Nephron (organoid): ENCODE measurements around the gene PDE4D.

Experiments used
- H3K27ac Mint-ChIP-seq, 3 experiments: 2 replicates each; pipeline ENCODE4 v1.8.0; 2020; ENCODE audit warnings: mixed read lengths in 3 of 3, mild to moderate bottlenecking in 2 of 3, moderate library complexity in 1 of 3
- H3K27me3 Mint-ChIP-seq: 2 replicates; pipeline ENCODE4 v1.8.0; 2021; ENCODE audit warnings: low read depth, mild to moderate bottlenecking, moderate library complexity, mixed read lengths
- H3K36me3 Mint-ChIP-seq: 2 replicates; pipeline ENCODE4 v1.8.0; 2020; ENCODE audit warnings: low read depth, mixed read lengths
- H3K4me1 Mint-ChIP-seq: 2 replicates; pipeline ENCODE4 v1.8.0; 2020; ENCODE audit warnings: mixed read lengths
- H3K4me3 Mint-ChIP-seq, 3 experiments: 2 replicates each; pipeline ENCODE4 v1.8.0; 2020; ENCODE audit warnings: mild to moderate bottlenecking in 3 of 3, mixed read lengths in 3 of 3, moderate library complexity in 2 of 3
- H3K9me3 Mint-ChIP-seq: 2 replicates; pipeline ENCODE4 v1.8.0; 2020; ENCODE audit warnings: mixed read lengths
- CTCF ChIP-seq, 3 experiments: fragments of 200-600 bp; sonication (generic); IDR thresholded peaks; one replicate each; pipeline ENCODE4 v1.5.0; 2021; ENCODE audit warnings: antibody characterized with exemption in 3 of 3; ENCODE audit not compliant: unreplicated experiment in 3 of 3

PDE4D gene

GRCh38 chr5:59008816-59009473, 884.6 kb downstream of the PDE4D start:
- H3K36me3 Mint-ChIP-seq, result peaks cover 37% of the 10 kb centered on the region
- no peak overlapping the region for H3K4me3 Mint-ChIP-seq
- H3K4me1 Mint-ChIP-seq, result peaks cover 9% of the 10 kb centered on the region
- no peak overlapping the region for H3K27ac Mint-ChIP-seq
- no peaks in the 10 kb centered on the region for H3K27me3 Mint-ChIP-seq
- peaks cover 33% of the 10 kb centered on the region for H3K9me3 Mint-ChIP-seq
- TF ChIP-seq CTCF (IDR thresholded peaks at IDR 0.05; ENCODE audit: unreplicated experiment in 3 of 3), result no peak

- H3K36me3 Mint-ChIP-seq, result peaks cover 23% of the 10 kb centered on the region
- no peaks in the 10 kb centered on the region for H3K27me3 Mint-ChIP-seq
- TF ChIP-seq CTCF (IDR thresholded peaks at IDR 0.05; ENCODE audit: unreplicated experiment in 3 of 3), result peak; percentile 48 to 60 (median 54)
- no peak overlapping the region for H3K27ac Mint-ChIP-seq
- H3K4me3 Mint-ChIP-seq, result no peak overlapping the region
- peaks cover 19% of the 10 kb centered on the region for H3K9me3 Mint-ChIP-seq
- H3K4me1 Mint-ChIP-seq, result peaks cover 18% of the 10 kb centered on the region
Observed at GRCh38 chr5:59007460-59008063, 886.0 kb downstream of the PDE4D start.

- peaks cover 32% of the 10 kb centered on the region for H3K4me1 Mint-ChIP-seq
- no peaks in the 10 kb centered on the region for H3K27me3 Mint-ChIP-seq
- H3K9me3 Mint-ChIP-seq, result peaks cover 5% of the 10 kb centered on the region
- H3K4me3 Mint-ChIP-seq, result no peak overlapping the region
- peak overlapping the region in 1 of 3 experiments; percentile 14 for H3K27ac Mint-ChIP-seq
- H3K36me3 Mint-ChIP-seq, result peaks cover 8% of the 10 kb centered on the region
- no peak for TF ChIP-seq CTCF (IDR thresholded peaks at IDR 0.05; ENCODE audit: unreplicated experiment in 3 of 3)
Observed at GRCh38 chr5:59005934-59006701, 887.4 kb downstream of the PDE4D start.

- no peak overlapping the region for H3K27ac Mint-ChIP-seq
- H3K27me3 Mint-ChIP-seq, result no peaks in the 10 kb centered on the region
- no peak overlapping the region for H3K4me3 Mint-ChIP-seq
- no peak for TF ChIP-seq CTCF (IDR thresholded peaks at IDR 0.05; ENCODE audit: unreplicated experiment in 3 of 3)
- H3K4me1 Mint-ChIP-seq, result peaks cover 38% of the 10 kb centered on the region
- H3K9me3 Mint-ChIP-seq, result no peaks in the 10 kb centered on the region
- no peaks in the 10 kb centered on the region for H3K36me3 Mint-ChIP-seq
Observed at GRCh38 chr5:59003641-59004040, 889.9 kb downstream of the PDE4D start.

GRCh38 chr5:59003124-59003523, 890.4 kb downstream of the PDE4D start:
- H3K36me3 Mint-ChIP-seq, result no peaks in the 10 kb centered on the region
- H3K27me3 Mint-ChIP-seq, result no peaks in the 10 kb centered on the region
- peaks cover 38% of the 10 kb centered on the region for H3K4me1 Mint-ChIP-seq
- no peaks in the 10 kb centered on the region for H3K9me3 Mint-ChIP-seq
- H3K4me3 Mint-ChIP-seq, result no peak overlapping the region
- TF ChIP-seq CTCF (IDR thresholded peaks at IDR 0.05; ENCODE audit: unreplicated experiment in 3 of 3), result no peak
- peak overlapping the region in 1 of 3 experiments; percentile 0 for H3K27ac Mint-ChIP-seq
